HL-60 (cell line): ENCODE measurements around the gene APCS.

ENCODE experiments used
- POLR2AphosphoS5 ChIP-seq: IDR thresholded peaks from 2 replicates; pipeline ENCODE4 v1.6.1; 2012; ENCODE audit warnings: low read depth
- TF ChIP-seq, protein P1 (sequence below): IDR thresholded peaks from 2 replicates; pipeline ENCODE4 v1.6.1; 2012; ENCODE audit warnings: low read depth; ENCODE audit not compliant: insufficient replicate concordance
- TF ChIP-seq, protein P2 (sequence below): IDR thresholded peaks from one replicate; pipeline ENCODE4 v1.5.1; 2011; ENCODE audit warnings: low read length, control low read depth, inconsistent platforms; ENCODE audit not compliant: insufficient read depth

DNA sequence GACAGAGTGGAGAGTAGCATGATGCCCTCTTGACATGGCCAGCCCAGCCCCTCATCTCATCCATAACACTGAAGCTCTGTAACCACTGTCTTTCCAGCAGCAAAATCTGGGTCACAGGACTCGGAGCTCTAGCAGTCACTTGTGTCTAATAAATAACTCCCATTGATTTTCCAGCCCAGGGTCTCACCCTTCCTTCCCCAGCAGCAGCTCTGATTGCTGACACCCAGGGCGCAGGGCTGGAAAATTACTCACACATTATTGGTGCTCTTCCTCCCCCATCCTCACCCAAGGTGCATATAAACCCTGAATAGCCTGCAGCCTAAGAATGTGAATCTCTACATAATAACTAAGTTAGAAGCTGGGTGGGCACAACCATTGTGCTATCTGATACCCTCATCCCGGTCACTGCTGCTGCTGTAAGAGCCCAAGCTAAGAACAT is 30.7 kb upstream of the APCS start:
- TF ChIP-seq, protein P1, sequence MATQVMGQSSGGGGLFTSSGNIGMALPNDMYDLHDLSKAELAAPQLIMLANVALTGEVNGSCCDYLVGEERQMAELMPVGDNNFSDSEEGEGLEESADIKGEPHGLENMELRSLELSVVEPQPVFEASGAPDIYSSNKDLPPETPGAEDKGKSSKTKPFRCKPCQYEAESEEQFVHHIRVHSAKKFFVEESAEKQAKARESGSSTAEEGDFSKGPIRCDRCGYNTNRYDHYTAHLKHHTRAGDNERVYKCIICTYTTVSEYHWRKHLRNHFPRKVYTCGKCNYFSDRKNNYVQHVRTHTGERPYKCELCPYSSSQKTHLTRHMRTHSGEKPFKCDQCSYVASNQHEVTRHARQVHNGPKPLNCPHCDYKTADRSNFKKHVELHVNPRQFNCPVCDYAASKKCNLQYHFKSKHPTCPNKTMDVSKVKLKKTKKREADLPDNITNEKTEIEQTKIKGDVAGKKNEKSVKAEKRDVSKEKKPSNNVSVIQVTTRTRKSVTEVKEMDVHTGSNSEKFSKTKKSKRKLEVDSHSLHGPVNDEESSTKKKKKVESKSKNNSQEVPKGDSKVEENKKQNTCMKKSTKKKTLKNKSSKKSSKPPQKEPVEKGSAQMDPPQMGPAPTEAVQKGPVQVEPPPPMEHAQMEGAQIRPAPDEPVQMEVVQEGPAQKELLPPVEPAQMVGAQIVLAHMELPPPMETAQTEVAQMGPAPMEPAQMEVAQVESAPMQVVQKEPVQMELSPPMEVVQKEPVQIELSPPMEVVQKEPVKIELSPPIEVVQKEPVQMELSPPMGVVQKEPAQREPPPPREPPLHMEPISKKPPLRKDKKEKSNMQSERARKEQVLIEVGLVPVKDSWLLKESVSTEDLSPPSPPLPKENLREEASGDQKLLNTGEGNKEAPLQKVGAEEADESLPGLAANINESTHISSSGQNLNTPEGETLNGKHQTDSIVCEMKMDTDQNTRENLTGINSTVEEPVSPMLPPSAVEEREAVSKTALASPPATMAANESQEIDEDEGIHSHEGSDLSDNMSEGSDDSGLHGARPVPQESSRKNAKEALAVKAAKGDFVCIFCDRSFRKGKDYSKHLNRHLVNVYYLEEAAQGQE, result no peak
- TF ChIP-seq, protein P2, sequence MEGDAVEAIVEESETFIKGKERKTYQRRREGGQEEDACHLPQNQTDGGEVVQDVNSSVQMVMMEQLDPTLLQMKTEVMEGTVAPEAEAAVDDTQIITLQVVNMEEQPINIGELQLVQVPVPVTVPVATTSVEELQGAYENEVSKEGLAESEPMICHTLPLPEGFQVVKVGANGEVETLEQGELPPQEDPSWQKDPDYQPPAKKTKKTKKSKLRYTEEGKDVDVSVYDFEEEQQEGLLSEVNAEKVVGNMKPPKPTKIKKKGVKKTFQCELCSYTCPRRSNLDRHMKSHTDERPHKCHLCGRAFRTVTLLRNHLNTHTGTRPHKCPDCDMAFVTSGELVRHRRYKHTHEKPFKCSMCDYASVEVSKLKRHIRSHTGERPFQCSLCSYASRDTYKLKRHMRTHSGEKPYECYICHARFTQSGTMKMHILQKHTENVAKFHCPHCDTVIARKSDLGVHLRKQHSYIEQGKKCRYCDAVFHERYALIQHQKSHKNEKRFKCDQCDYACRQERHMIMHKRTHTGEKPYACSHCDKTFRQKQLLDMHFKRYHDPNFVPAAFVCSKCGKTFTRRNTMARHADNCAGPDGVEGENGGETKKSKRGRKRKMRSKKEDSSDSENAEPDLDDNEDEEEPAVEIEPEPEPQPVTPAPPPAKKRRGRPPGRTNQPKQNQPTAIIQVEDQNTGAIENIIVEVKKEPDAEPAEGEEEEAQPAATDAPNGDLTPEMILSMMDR, result no peak
- TF ChIP-seq POLR2AphosphoS5, result no peak
